ENCODE results near the gene ERCC4.
"Not testable (repeated sequence)": the region's sequence is repeated elsewhere in the genome, so short reads cannot be mapped to it uniquely, and the experiment has no call there.

Gene ERCC4

GRCh38 chr16:13919683-13920509 lies at the start of gene ERCC4:
Gene ERCC4, plus strand, starts transcription at chr16:13920154. Its CDS starts 12 bp downstream, at chr16:13920166.
- DNase-seq, result peak; percentile 98 to 99

- no peak for DNase-seq
These were observed 46.0 kb upstream of the ERCC4 start for GRCh38 chr16:13873835-13874438.

GRCh38 chr16:13875614-13876284 lies 44.2 kb upstream of the ERCC4 start:
- DNase-seq, result no peak

GRCh38 chr16:13883276-13883675 lies 36.7 kb upstream of the ERCC4 start:
- no peak for DNase-seq

GRCh38 chr16:13883881-13884280 lies 36.1 kb upstream of the ERCC4 start:
- no peak for DNase-seq

GRCh38 chr16:13885700-13886099 lies 34.3 kb upstream of the ERCC4 start:
- no peak for DNase-seq

- DNase-seq, result no peak
These were observed 33.3 kb upstream of the ERCC4 start for GRCh38 chr16:13886608-13887007.

GRCh38 chr16:13889323-13889722 lies 30.6 kb upstream of the ERCC4 start:
- not testable (repeated sequence) for DNase-seq

- no peak for DNase-seq
These were observed 27.7 kb upstream of the ERCC4 start for GRCh38 chr16:13892301-13892700.

GRCh38 chr16:13895516-13895915 lies 24.4 kb upstream of the ERCC4 start:
- no peak for DNase-seq

GRCh38 chr16:13896543-13897182 lies 23.3 kb upstream of the ERCC4 start:
- DNase-seq, result no peak

GRCh38 chr16:13897806-13898205 lies 22.1 kb upstream of the ERCC4 start:
- no peak for DNase-seq

- DNase-seq, result no peak
These were observed 21.7 kb upstream of the ERCC4 start for GRCh38 chr16:13898233-13898632.

GRCh38 chr16:13902052-13902451 lies 17.9 kb upstream of the ERCC4 start:
- no peak for DNase-seq

GRCh38 chr16:13902677-13903076 lies 17.3 kb upstream of the ERCC4 start:
- no peak for DNase-seq

GRCh38 chr16:13904179-13904691 lies 15.7 kb upstream of the ERCC4 start:
- no peak for DNase-seq

- DNase-seq, result peak; percentile 18 to 43
These were observed 15.1 kb upstream of the ERCC4 start for GRCh38 chr16:13904822-13905221.

- DNase-seq, result no peak
These were observed 13.5 kb upstream of the ERCC4 start for GRCh38 chr16:13906168-13907089.

GRCh38 chr16:13907431-13907830 lies 12.5 kb upstream of the ERCC4 start:
- no peak for DNase-seq

- DNase-seq, result no peak
These were observed 10.9 kb upstream of the ERCC4 start for GRCh38 chr16:13909069-13909468.

GRCh38 chr16:13909872-13910303 lies 10.1 kb upstream of the ERCC4 start:
- DNase-seq, result no peak

- no peak for DNase-seq
These were observed 8.6 kb upstream of the ERCC4 start for GRCh38 chr16:13911306-13911705.
